Tibial nerve (tissue), 3 donors: Measurements from ENCODE around the gene GINS2.

Experiments used
- CTCF ChIP-seq, 5 experiments: fragments of 200-600 bp in 3 of 5; fragments of 450-650 bp in 2 of 5; sonication (generic) in 3 of 5; IDR thresholded peaks; one replicate each; pipeline ENCODE4 v1.5.1; 2016 to 2019; ENCODE audit warnings: antibody characterized with exemption in 5 of 5, mild to moderate bottlenecking in 3 of 5, moderate library complexity in 2 of 5
- POLR2A ChIP-seq, 2 donors: fragments of 450-650 bp; IDR thresholded peaks; one replicate each; pipeline ENCODE4 v1.6.1; 2017; ENCODE audit warnings: antibody characterized with exemption in 2 of 2, mild to moderate bottlenecking in 2 of 2, moderate library complexity in 2 of 2

- TF ChIP-seq POLR2A (IDR thresholded peaks at IDR 0.05) (no peak), CTCF (IDR thresholded peaks at IDR 0.05) (no peak)
Measured at GRCh38 chr16:85688586-85689284, at the start of gene GINS2.
